ENCODE results near the gene CRADD.

CRADD gene

DNA sequence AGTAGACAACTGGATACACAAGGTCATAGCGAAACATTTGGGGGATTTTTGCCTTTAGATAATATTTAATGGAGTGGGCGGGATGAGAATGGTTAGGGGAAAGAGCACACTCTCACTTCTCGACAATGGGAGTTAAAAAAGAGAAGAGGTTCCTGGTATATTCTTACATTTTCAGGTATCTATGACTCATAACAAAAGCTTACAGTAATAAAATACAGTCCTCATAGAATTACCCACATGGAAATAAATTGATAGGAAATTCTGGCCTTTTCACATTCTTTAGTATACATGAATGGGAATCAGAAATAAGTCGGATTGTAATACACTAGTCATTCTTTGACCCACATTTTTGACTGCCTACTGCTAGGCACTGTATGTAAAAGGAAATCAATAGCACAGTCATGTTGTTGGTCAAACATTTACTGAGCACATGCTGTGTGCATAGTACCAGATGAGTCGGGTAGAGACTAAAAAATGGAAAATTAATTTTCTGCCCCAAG lies 8.2 kb upstream of the CRADD start:
- intact Hi-C loops (cut with DNase I) = no loop called here
- no peak for DNase-seq

DNA sequence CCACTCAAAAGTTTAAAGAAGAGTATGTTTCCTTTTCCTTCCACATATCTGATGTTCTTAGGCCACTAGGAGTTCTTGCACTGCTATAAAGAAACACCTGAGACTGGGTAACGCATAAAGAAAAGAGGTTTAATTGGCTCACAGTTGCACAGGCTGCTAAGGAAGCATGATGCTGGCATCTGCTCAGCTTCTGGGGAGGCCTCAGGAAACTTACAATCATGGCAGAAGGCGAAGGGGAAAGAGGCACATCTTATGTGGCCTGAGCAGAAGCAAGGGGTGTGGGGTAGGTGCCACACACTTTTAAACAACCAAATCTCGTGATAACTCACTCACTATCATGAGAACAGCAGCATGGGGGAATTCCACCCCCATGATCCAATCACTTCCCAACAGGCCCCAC lies 7.7 kb upstream of the CRADD start:
- DNase-seq = no peak
- intact Hi-C loops (cut with DNase I) = no loop called here

DNA sequence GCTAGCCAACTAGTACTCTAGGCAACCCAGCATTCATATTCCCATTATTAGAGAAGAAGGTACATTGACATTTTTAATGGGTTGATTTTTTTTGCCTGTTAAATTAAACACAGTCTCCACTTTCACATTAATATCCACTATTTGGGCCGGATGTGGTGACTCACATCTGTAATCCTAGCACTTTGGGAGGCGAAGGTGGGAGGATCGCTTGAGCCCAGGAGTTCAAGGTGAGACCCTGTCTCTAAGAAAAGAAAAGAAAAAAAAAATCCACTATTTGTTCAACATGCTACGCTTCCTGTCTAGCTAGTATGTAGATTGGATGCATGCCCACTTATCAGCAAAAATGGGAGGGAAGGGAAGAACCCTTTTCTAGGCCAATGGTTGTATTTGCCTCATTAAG lies 7.1 kb upstream of the CRADD start:
- intact Hi-C loops (cut with DNase I) = loop anchor here (10.0 kb wide), 2 partner anchors 145 to 225 kb away; partner anchors contain the start of gene UBE2N
- no peak for DNase-seq

DNA sequence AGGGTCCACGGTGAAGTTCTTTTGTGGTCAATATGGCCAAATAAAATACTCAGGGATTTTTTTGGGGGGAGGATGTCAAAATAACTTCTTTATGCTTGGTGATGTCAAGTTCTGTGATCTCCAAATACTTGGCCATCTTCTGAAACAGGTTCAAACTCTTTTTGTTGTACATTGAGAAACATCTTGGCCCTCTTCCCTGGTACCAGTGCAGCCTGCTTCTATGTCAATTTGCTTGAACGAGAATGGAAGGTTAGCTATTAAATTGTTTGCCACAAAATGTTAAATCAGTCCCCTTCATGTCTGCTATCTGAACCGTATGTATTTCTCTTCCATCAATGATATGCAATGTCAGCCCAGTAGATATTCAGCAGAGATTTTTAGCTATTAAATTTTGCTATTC lies 6.1 kb upstream of the CRADD start:
- intact Hi-C loops (cut with DNase I) = loop anchor here (10.0 kb wide), 2 partner anchors 144 to 226 kb away; partner anchors contain the start of gene UBE2N
- DNase-seq = no peak

DNA sequence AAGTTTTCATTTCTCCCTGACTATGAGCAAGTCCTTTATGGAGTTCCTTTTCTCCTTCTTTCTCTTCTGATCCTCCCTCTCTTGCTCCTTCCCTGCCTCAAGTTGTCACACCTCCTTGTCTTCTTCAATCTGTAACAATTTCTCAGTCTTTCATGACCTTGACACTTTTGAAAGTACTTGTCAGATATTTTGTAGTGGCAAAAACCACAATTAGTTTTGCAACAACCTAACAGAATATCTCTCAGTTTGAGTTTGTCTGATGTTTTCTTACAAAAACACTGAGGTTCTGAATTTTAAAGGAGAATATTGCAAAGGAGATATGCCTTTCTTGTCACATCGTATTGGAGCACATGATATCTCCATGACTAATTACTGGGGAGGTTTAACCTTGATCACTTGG lies 4.1 kb upstream of the CRADD start:
- no peak for DNase-seq
- intact Hi-C loops (cut with DNase I) = loop anchor here (10.0 kb wide), 2 partner anchors 142 to 228 kb away; partner anchors contain the start of gene UBE2N

DNA sequence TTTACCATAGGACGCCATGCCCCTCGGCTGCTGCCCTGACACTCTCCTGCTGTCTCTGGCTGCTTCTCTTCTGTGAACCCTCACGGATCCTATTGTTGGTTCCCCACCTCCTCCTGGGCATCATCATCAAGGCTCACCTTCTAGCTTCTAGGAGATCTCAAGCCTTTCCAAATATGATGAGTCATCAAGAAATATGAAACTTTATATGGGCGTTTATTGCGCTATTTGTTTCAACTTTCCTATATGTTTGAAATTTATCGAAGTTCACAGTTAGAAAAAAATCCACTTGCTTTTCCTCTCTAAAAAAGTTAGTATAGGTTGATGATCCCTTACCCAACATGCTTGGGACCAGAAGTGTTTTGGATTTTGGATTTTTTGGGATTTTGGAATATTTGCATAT lies 2.8 kb upstream of the CRADD start:
- no peak for DNase-seq
- intact Hi-C loops (cut with DNase I) = loop anchor here (10.0 kb wide), 2 partner anchors 140 to 230 kb away; partner anchors contain the start of gene UBE2N

DNA sequence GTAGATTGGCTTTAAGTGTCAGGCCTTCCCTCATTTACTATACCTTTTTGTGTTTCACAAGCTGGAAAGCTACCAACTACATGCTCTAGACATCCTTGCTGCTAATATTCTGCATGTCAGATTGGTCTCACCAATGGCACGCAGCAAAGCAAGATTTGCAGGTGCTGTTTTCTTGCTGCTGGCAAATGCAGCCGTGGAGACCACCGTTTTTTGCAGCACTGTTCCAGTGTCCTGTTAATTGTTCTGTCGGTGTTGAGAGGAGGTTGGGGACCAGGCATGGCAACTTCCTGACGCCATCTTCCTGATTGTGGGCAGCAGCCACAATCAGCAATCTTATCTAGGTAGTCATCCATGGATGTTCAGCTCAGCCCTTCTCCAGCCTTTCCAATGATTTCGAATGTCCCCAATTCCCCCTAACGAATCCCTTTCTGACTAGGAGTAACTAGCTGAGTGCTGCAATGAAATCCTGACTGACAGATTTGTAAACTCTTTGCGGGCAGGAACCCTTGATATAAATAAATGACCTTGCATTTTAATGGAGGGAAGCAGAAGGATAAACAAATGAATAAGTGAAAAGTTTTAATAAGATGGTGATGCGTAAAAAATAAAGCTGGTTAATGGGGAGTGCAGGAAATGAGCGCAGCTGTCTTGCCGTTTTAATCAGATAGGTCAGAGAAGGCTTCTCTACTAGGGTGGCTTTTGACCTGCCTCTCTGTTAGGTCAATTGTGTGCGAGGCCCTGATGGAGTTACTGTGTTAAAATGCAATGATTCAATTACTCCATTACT lies 574 bp upstream of the CRADD start:
- intact Hi-C loops (cut with DNase I) = loop anchor here (5.0 to 10.0 kb wide), 4 partner anchors 66 to 232 kb away; partner anchors contain the start of gene UBE2N
- DNase-seq = peak in 7 of 42 donors; percentile 7 to 37 (median 11)

DNA sequence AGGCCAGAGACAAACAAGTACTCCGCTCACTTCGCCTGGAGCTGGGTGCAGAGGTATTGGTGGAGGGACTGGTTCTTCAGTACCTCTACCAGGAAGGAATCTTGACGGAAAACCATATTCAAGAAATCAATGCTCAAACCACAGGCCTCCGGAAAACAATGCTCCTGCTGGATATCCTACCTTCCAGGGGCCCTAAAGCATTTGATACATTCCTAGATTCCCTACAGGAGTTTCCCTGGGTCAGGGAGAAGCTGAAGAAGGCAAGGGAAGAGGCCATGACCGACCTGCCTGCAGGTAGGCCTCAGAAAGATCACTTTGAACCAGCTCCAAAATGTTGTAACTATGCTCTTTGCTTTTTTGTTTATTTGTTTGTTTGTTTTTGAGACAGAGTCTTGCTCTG lies 1.6 kb downstream of the CRADD start:
- DNase-seq = no peak
- intact Hi-C loops (cut with DNase I) = loop anchor here (5.0 to 10.0 kb wide), 4 partner anchors 64 to 234 kb away; partner anchors contain the start of gene UBE2N

DNA sequence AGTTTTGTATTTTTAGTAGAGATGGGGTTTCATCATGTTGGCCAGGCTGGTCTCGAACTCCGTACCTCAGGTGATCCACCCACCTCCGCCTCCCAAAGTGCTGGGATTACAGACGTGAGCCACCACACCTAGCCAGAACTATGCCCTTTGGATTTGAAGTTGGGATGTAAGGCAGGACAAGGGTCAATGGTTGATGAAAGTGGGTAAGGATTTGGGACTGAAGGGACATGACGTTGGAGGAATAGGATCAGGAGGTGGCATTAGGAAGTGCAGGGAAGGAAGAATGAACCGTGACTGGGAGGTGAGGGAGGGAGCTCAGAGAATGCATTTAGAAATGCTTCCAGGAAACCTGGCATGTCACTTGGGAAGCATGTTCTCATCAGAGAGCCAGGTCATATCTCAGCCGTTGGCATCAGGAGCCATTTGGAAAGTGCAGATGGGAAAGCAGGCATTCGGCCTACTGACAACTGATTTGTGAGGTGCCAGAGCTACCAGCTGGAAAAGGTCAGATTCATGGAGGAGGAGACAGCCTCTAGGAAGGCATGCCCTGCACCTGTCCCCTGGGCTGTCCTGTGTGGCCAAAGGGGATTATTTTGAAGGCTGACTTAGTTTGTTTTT lies 2.2 kb downstream of the CRADD start:
- no peak for DNase-seq
- intact Hi-C loops (cut with DNase I) = loop anchor here (5.0 to 10.0 kb wide), 4 partner anchors 63 to 235 kb away; partner anchors contain the start of gene UBE2N

DNA sequence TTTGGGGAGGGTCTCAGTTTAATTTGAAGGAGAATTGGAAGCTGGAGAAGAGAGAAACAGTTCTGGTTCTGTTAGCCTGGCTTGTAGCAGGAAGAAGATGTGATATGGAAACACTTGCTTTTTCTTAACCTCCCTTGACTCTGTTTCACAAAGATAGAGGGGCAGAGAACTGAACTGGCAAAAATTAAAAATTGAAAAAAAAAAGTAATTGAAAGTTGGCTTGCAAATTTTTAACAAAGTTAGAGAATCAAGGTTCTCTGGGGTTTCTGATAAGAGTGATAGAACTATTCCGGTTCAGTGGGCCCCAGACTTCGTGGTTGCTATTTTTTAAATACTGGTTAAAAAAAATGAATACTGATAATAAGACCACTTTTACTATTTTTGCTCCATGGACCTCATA lies 2.8 kb downstream of the CRADD start:
- no peak for DNase-seq
- intact Hi-C loops (cut with DNase I) = no loop called here

DNA sequence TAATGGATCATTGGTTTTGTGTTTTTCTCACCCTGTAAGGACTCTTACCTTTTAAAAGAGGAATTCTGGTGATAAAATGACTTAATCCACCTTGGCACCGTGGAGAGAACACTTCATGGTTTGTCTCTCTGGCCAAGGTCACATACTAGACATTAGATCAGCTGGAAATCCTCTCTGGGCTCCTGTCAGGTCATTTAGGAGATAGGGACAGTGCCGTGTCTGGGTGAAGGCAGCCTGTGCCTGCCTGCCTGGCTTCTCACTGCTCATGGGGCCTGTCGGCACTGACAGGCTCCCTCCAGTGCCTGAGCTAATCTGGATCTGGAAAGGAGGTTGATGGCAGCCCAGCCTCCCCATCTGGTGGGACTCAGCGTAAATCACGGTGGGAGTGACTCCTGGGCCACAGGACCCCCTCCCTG lies 5.7 kb downstream of the CRADD start:
- intact Hi-C loops (cut with DNase I) = no loop called here
- no peak for DNase-seq

DNA sequence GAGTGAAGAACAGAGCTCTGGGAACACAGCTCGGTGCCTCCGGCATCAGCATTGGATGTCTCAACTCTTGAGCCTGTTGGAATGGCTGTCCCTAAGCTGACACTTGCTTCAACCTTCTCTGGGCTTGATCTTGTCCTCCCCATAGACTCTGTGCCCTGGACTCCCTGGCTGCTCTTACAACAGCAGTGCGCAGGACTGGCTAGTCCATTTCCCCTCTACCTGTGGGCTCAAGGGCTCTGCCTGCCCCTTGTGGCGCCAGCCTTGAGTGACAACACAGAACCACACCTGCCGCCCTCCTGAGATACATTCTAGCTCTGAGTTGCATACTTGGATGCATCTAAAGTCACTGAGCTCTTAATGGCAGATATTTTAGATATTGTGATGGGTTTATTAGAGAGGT lies 6.2 kb downstream of the CRADD start:
- intact Hi-C loops (cut with DNase I) = no loop called here

DNA sequence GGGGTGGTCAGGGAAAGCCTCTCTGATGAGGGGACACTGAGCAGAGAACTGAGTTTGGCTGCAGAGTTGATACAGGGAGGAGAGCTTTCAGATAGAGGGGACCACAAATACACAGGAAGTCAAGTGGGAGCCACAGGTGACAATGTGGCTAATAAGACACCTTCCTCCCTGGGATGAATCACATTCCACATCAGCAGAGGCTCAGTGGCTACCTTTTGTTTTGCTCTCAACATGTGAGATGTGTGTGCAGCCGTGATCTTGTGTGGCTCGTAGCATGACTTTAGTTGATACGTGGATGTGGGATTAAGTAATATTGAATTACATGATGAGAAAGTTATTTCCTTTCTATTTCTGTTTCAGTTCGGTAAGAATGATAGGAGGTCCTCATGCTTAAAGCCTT lies 7.5 kb downstream of the CRADD start:
- no peak for DNase-seq
- intact Hi-C loops (cut with DNase I) = no loop called here

More for the DNA sequence above, 6.2 kb downstream of the CRADD start:
- no peak for DNase-seq

DNA sequence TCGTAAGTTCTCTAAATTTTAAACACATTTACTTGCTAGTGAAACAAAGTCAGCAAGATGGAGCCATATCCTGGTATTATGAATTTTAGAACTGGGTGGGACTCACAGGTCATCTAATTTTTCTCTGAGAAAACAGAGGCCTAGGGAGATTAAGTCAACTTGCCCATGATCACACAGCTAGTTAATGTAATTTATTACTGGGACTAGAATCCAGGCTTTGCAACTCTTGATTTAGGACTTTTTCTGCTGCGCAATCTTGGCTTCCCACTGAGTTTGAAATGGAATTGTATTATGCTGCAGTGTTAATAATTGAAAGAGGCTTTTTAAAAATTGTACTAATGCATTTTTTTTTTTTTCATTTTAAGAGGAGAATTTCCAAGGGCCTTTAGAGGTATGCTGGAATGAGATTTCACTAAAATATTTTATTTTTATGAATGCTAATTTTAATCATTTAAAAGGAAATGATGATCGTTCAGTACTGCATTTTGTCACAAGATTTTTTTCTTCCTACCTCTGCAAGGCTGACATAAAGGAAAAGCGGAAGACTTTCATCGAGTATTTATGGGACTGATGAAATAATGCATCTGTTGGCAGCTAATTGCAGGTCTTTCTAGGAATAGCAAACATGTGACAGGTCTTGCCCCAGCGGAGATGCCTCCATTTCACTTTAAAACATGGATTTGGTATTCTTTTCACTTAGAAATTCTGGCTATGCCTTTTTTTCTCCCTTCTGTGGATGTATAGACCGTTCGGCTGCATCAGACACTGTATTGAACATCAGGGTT lies 9.6 kb downstream of the CRADD start:
- intact Hi-C loops (cut with DNase I) = no loop called here
- DNase-seq = no peak

DNA sequence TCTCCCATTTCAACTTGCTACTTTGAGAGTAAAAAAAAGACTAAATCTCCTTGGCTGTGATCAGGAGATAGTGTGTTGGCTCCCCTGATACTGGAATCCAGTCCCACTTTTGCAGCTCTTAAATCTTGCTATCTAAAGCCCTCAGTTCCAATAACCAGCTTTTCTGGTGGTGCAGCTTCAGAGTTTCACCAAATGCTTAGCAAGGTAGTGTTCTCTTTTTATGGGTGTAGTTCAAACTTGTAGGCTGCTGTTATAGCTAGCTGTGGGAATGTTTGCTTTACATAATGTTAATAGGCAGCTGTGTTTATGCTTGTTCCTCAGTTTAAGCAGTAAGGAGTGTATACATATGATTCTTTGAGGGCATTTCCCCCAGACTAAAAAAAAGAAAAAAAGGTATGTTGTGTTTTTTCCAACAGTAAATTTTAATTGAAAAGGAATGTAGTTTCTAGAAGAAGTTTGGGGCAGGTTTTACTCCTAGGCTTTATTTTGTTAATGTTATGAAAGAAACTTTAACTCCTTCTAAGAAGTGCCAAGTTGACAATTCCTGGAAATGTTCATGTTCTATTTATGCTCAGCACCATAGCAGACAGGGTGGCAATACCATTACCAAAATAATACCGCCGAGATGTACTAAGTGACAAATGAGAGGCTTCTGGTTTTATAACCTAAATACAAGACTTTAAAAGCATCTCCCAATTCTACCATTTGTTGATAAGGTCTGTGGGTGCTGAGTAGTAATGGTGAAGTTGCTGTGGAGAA lies 12.1 kb downstream of the CRADD start:
- no peak for DNase-seq
- intact Hi-C loops (cut with DNase I) = no loop called here

DNA sequence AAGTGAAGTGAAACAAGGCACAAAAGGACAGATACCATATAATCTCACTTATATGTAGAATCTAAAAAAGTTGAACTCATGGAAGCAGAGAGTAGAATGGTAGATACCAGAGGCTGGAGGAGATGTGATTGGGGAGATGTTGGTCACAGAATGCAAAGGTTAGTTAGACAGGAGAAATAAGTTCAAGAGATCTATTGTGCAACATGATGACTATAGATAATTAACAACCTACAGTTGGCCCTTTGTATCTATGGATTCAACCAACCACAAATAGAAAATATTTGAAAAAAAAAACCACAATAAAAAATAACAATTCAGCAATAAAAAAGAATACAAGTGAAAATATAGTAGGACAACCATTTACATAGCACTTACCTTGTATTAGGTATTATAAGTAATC lies 19.3 kb downstream of the CRADD start:
- intact Hi-C loops (cut with DNase I) = no loop called here
- no peak for DNase-seq

DNA sequence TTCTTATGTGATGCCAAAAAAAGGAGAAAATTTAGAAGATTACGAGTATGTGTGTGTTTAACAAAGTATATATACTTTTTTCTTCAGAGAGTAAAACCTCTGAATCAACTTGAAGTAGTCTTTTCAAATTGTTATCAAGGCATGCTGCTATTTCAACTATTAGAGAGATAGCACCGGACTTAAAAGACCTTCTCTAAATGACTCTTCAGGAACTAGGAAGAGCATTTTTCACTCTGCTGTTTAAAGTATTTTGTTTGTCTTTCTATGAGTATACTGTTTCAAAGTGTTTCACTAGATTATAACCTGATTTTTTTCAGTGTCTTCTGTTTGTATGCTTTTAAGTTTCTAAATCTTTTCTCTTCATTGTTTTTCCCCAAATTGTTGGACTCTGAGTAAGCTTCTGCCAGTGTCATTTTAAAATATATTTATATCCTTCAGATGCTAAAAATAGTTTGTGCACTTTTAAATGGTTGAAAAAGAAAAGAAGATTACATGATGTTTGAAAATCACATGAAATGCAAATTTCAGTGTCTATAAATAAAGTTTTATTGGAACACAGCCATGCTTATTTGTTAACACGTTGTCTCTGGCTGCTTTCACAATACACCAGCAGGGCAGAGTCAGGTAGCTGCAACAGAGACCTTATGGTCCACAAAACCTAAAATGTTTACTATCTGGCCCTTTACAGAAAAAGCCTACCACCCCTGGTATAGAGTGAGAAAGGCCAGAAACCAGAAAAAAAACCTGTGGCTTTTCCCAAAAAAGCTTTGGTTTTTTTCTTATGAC lies 21.3 kb downstream of the CRADD start:
- intact Hi-C loops (cut with DNase I) = no loop called here
- DNase-seq = no peak
